Adrenal gland (tissue), 5 donors: ENCODE measurements around the gene EXOSC2.

Experiments
- CTCF ChIP-seq, 6 experiments: fragments of 450-650 bp in 4 of 6; fragments of 200-600 bp in 2 of 6; sonication (generic) in 1 of 6; IDR thresholded peaks; 1 replicate in 5 of 6; 2 replicates in 1 of 6; pipeline versions ENCODE4 v1.5.1 to v1.8.0; 2016 to 2021; ENCODE audit warnings: antibody characterized with exemption in 6 of 6, mild to moderate bottlenecking in 2 of 6, moderate library complexity in 1 of 6
- POLR2A ChIP-seq, 2 donors: fragments of 450-650 bp; IDR thresholded peaks; one replicate each; pipeline ENCODE4 v1.6.1; 2017; ENCODE audit warnings: antibody characterized with exemption in 2 of 2, mild to moderate bottlenecking in 2 of 2, moderate library complexity in 1 of 2
- donor health status: DM: no; HTN: no; CAD: no.

GRCh38 chr9:130662970-130663257 lies 30.7 kb upstream of the EXOSC2 start:
- TF ChIP-seq CTCF (IDR thresholded peaks at IDR 0.05) (no peak), POLR2A (IDR thresholded peaks at IDR 0.05) (no peak)
